Nephron progenitor cell (in vitro differentiated cells): Measurements from ENCODE around the gene CIAO1.

ENCODE experiments used
- DNase-seq: peaks from one replicate; pipeline ENCODE4 v3.0.0; 2021
- H3K27ac Mint-ChIP-seq: 2 replicates; pipeline ENCODE4 v1.8.0; 2021; ENCODE audit warnings: mild to moderate bottlenecking, moderate library complexity, mixed read lengths
- H3K27me3 Mint-ChIP-seq: 2 replicates; pipeline ENCODE4 v1.8.0; 2021; ENCODE audit warnings: mild to moderate bottlenecking, low read depth, mixed read lengths; ENCODE audit not compliant: poor library complexity
- H3K36me3 Mint-ChIP-seq: 2 replicates; pipeline ENCODE4 v1.8.0; 2021; ENCODE audit warnings: low read depth, mixed read lengths
- H3K4me1 Mint-ChIP-seq: 2 replicates; pipeline ENCODE4 v1.8.0; 2021; ENCODE audit warnings: mixed read lengths
- H3K4me3 Mint-ChIP-seq: 2 replicates; pipeline ENCODE4 v1.8.0; 2021; ENCODE audit warnings: mild to moderate bottlenecking, moderate library complexity, mixed read lengths
- H3K9me3 Mint-ChIP-seq: 2 replicates; pipeline ENCODE4 v1.8.0; 2021; ENCODE audit warnings: mild to moderate bottlenecking, moderate library complexity, mixed read lengths
- CTCF ChIP-seq: fragments of 200-600 bp; sonication (generic); IDR thresholded peaks from 2 replicates; pipeline ENCODE4 v1.5.0; 2021; ENCODE audit warnings: antibody characterized with exemption

Gene CIAO1

GRCh38 chr2:96240341-96241038 is 25.5 kb upstream of the CIAO1 start:
- TF ChIP-seq CTCF, result no peak
- Mint-ChIP-seq H3K9me3 (no peaks in the 10 kb centered on the region), H3K27me3 (peaks cover 10% of the 10 kb centered on the region), H3K36me3 (peaks cover 11% of the 10 kb centered on the region), H3K27ac (no peak overlapping the region), H3K4me1 (peaks cover 5% of the 10 kb centered on the region), H3K4me3 (no peak overlapping the region)
- DNase-seq, result no peak

GRCh38 chr2:96241227-96241626 is 24.8 kb upstream of the CIAO1 start:
- Mint-ChIP-seq H3K36me3 (peaks cover 16% of the 10 kb centered on the region), H3K4me1 (peaks cover 12% of the 10 kb centered on the region), H3K27me3 (peaks cover 10% of the 10 kb centered on the region), H3K27ac (no peak overlapping the region), H3K9me3 (no peaks in the 10 kb centered on the region), H3K4me3 (no peak overlapping the region)
- TF ChIP-seq CTCF, result no peak
- no peak for DNase-seq

GRCh38 chr2:96241900-96242611 is 24.0 kb upstream of the CIAO1 start:
- Mint-ChIP-seq H3K4me3 (no peak overlapping the region), H3K27me3 (peaks cover 10% of the 10 kb centered on the region), H3K36me3 (peaks cover 16% of the 10 kb centered on the region), H3K9me3 (no peaks in the 10 kb centered on the region), H3K27ac (no peak overlapping the region), H3K4me1 (peaks cover 21% of the 10 kb centered on the region)
- TF ChIP-seq CTCF, result no peak
- DNase-seq, result no peak

GRCh38 chr2:96243843-96244242 is 22.2 kb upstream of the CIAO1 start:
- TF ChIP-seq CTCF, result no peak
- Mint-ChIP-seq H3K9me3 (no peaks in the 10 kb centered on the region), H3K4me1 (peaks cover 33% of the 10 kb centered on the region), H3K4me3 (no peak overlapping the region), H3K27me3 (peaks cover 10% of the 10 kb centered on the region), H3K36me3 (peaks cover 16% of the 10 kb centered on the region), H3K27ac (peak overlapping the region; percentile 36)
- DNase-seq, result no peak

GRCh38 chr2:96245609-96246390 is 20.2 kb upstream of the CIAO1 start:
- TF ChIP-seq CTCF, result no peak
- H3K27me3 Mint-ChIP-seq, result peaks cover 10% of the 10 kb centered on the region

More at GRCh38 chr2:96245609-96246390, 20.2 kb upstream of the CIAO1 start:
- peaks cover 16% of the 10 kb centered on the region for H3K36me3 Mint-ChIP-seq
- no peak overlapping the region for H3K4me3 Mint-ChIP-seq
- peaks cover 50% of the 10 kb centered on the region for H3K4me1 Mint-ChIP-seq
- H3K27ac Mint-ChIP-seq, result peak overlapping the region; percentile 65
- H3K9me3 Mint-ChIP-seq, result no peaks in the 10 kb centered on the region
- no peak for DNase-seq
